Duodenal mucosa (tissue), 2 donors: ENCODE results near the gene PP2D1.
"Not testable (repeated sequence)": the region's sequence is repeated elsewhere in the genome, so short reads cannot be mapped to it uniquely, and the experiment has no call there.

Source experiments
- H3K27ac ChIP-seq: one replicate; pipeline ENCODE4 v1.7.0; 2013; ENCODE audit warnings: low read depth, low read length
- H3K27me3 ChIP-seq, 2 donors: one replicate each; pipeline ENCODE4 v1.7.0; 2013; ENCODE audit warnings: low read length in 2 of 2, control low read depth in 1 of 2; ENCODE audit not compliant: insufficient read depth in 2 of 2, control insufficient read depth in 1 of 2
- H3K36me3 ChIP-seq, 2 donors: one replicate each; pipeline ENCODE4 v1.7.0; 2013; ENCODE audit warnings: low read length in 2 of 2, control low read depth in 1 of 2; ENCODE audit not compliant: insufficient read depth in 2 of 2, control insufficient read depth in 1 of 2
- H3K4me1 ChIP-seq, 2 donors: one replicate each; pipeline ENCODE4 v1.7.0; 2013; ENCODE audit warnings: low read length in 2 of 2, control low read depth in 1 of 2; ENCODE audit not compliant: insufficient read depth in 2 of 2, control insufficient read depth in 1 of 2
- H3K4me3 ChIP-seq, 2 donors: one replicate each; pipeline ENCODE4 v1.7.0; 2013; ENCODE audit warnings: low read length in 2 of 2, low read depth in 1 of 2
- H3K9ac ChIP-seq, 2 donors: one replicate each; pipeline ENCODE4 v1.7.0; 2013; ENCODE audit warnings: low read length in 2 of 2, low read depth in 1 of 2
- H3K9me3 ChIP-seq, 2 donors: one replicate each; pipeline ENCODE4 v1.7.0; 2013; ENCODE audit warnings: low read length in 2 of 2, control low read depth in 1 of 2; ENCODE audit not compliant: control insufficient read depth in 1 of 2

The PP2D1 gene

GRCh38 chr3:20040548-20041196 is 28.6 kb upstream of the PP2D1 start:
- peak overlapping the region; percentile 75 to 91 for H3K9ac ChIP-seq
- peaks cover 33 to 42% of the 10 kb centered on the region in 2 donors for H3K4me1 ChIP-seq
- no peaks in the 10 kb centered on the region for H3K9me3 ChIP-seq
- H3K27me3 ChIP-seq = no peaks in the 10 kb centered on the region
- H3K4me3 ChIP-seq = peak overlapping the region; percentile 88 to 95
- H3K36me3 ChIP-seq = no peaks in the 10 kb centered on the region
- H3K27ac ChIP-seq = peak overlapping the region; percentile 78

GRCh38 chr3:20039765-20040547 is 27.9 kb upstream of the PP2D1 start, which contains the start of gene KAT2B:
TSS of gene KAT2B (plus strand) at chr3:20040446. CDS start at chr3:20040478, 32 bp downstream.
- Histone ChIP-seq H3K9me3 (no peaks in the 10 kb centered on the region), H3K4me3 (peak within 1 kb of the TSS; percentile 88 to 95), H3K36me3 (no peaks in the 10 kb centered on the region), H3K4me1 (peaks cover 33 to 42% of the 10 kb centered on the region in 2 donors), H3K9ac (peak within 1 kb of the TSS; percentile 75 to 91), H3K27me3 (no peaks in the 10 kb centered on the region), H3K27ac (peak within 1 kb of the TSS; percentile 87)

GRCh38 chr3:20039466-20039764 is 27.4 kb upstream of the PP2D1 start:
- Histone ChIP-seq H3K27me3 (no peaks in the 10 kb centered on the region), H3K27ac (peak overlapping the region; percentile 87), H3K9ac (peak overlapping the region in 1 of 2 donors; percentile 72), H3K4me1 (peaks cover 30 to 41% of the 10 kb centered on the region in 2 donors), H3K4me3 (peak overlapping the region; percentile 77 to 79), H3K36me3 (no peaks in the 10 kb centered on the region), H3K9me3 (no peaks in the 10 kb centered on the region)

GRCh38 chr3:20038699-20039465 is 26.8 kb upstream of the PP2D1 start:
- Histone ChIP-seq H3K27me3 (no peaks in the 10 kb centered on the region), H3K27ac (no peak overlapping the region), H3K9me3 (no peaks in the 10 kb centered on the region), H3K9ac (peak overlapping the region; percentile 54 to 72), H3K36me3 (no peaks in the 10 kb centered on the region), H3K4me1 (peaks cover 28 to 36% of the 10 kb centered on the region in 2 donors), H3K4me3 (peak overlapping the region; percentile 77 to 79)

- no peaks in the 10 kb centered on the region for H3K9me3 ChIP-seq
- H3K9ac ChIP-seq = no peak overlapping the region
- H3K36me3 ChIP-seq = no peaks in the 10 kb centered on the region
- peaks cover 19 to 23% of the 10 kb centered on the region in 2 donors for H3K4me1 ChIP-seq
- H3K4me3 ChIP-seq = no peak overlapping the region
- no peak overlapping the region for H3K27ac ChIP-seq
- H3K27me3 ChIP-seq = no peaks in the 10 kb centered on the region
Observed at GRCh38 chr3:20037255-20037996, 25.4 kb upstream of the PP2D1 start.

GRCh38 chr3:20035019-20035418 is 23.0 kb upstream of the PP2D1 start:
- no peak overlapping the region for H3K27ac ChIP-seq
- H3K36me3 ChIP-seq = no peaks in the 10 kb centered on the region
- peaks cover 9 to 11% of the 10 kb centered on the region in 2 donors for H3K4me1 ChIP-seq
- H3K9me3 ChIP-seq = no peaks in the 10 kb centered on the region
- H3K9ac ChIP-seq = no peak overlapping the region
- H3K4me3 ChIP-seq = no peak overlapping the region
- no peaks in the 10 kb centered on the region for H3K27me3 ChIP-seq

GRCh38 chr3:20031939-20032338 is 19.9 kb upstream of the PP2D1 start:
- not testable (repeated sequence) for H3K4me1 ChIP-seq, H3K27ac ChIP-seq, H3K9me3 ChIP-seq, H3K27me3 ChIP-seq, H3K4me3 ChIP-seq, H3K36me3 ChIP-seq, H3K9ac ChIP-seq

GRCh38 chr3:20028905-20029331 is 16.9 kb upstream of the PP2D1 start:
- no peaks in the 10 kb centered on the region for H3K9me3 ChIP-seq

GRCh38 chr3:20027136-20027535 is 15.1 kb upstream of the PP2D1 start:
- no peaks in the 10 kb centered on the region for H3K9me3 ChIP-seq
- H3K27me3 ChIP-seq = no peaks in the 10 kb centered on the region
- no peak overlapping the region for H3K4me3 ChIP-seq
- H3K9ac ChIP-seq = no peak overlapping the region
- peaks cover 4 to 10% of the 10 kb centered on the region in 2 donors for H3K4me1 ChIP-seq
- no peaks in the 10 kb centered on the region for H3K36me3 ChIP-seq
- H3K27ac ChIP-seq = no peak overlapping the region

More at GRCh38 chr3:20028905-20029331, 16.9 kb upstream of the PP2D1 start:
- Histone ChIP-seq H3K4me3 (no peak overlapping the region), H3K36me3 (no peaks in the 10 kb centered on the region), H3K9ac (no peak overlapping the region), H3K27ac (no peak overlapping the region), H3K4me1 (peaks cover 0 to 3% of the 10 kb centered on the region in 2 donors), H3K27me3 (no peaks in the 10 kb centered on the region)
